Measurements from ENCODE around the gene IGSF8.

Gene IGSF8

DNA sequence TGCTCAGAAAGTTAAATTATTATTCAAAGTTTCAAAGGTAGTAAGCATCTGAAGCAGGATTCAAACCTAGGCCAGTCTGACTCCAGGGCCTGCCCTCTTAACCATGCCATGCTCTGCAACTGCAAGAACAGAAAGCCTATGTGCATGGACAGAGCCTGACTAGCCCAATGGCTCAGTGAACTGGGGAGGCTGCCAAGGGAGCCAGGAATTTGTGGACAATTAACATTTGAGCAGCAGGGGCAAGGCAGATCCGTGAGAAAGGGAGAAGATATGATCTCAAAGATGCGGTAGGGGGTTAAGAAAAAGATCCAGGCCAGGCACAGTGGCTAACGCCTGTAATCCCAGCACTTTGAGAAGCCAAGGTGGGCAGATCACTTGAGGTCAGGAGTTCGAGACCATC is 46.5 kb upstream of the IGSF8 start:
- H4K20me1 ChIP-seq (ENCODE audit: control insufficient read depth, insufficient read depth, low read depth, low read length), result no peaks in the 10 kb centered on the region
- no peak overlapping the region for H3K27ac ChIP-seq (ENCODE audit: low read depth, low read length)
- TF ChIP-seq EZH2phosphoT487 (IDR thresholded peaks at IDR 0.05; ENCODE audit: borderline replicate concordance, low read length) (no peak), CTCF (IDR thresholded peaks at IDR 0.05; ENCODE audit: low read depth, low read length, poor library complexity, severe bottlenecking) (no peak)
- no peaks in the 10 kb centered on the region for H3K4me1 ChIP-seq (ENCODE audit: control insufficient read depth, low read length)
- no peak overlapping the region for H3K4me3 ChIP-seq (ENCODE audit: low read length)
- no peaks in the 10 kb centered on the region for H3K79me2 ChIP-seq (ENCODE audit: control insufficient read depth, low read length)
- no peaks in the 10 kb centered on the region for H3K9me3 ChIP-seq (ENCODE audit: control insufficient read depth, insufficient read depth, low read length)
- H3K9me2 ChIP-seq (replicated peaks; ENCODE audit: control insufficient read depth, low read length), result no peaks in the 10 kb centered on the region
- H3K27me3 ChIP-seq (ENCODE audit: control insufficient read depth, low read length), result peaks cover 8% of the 10 kb centered on the region
- no peak overlapping the region for H3K4me2 ChIP-seq (ENCODE audit: low read length)
- H3K36me3 ChIP-seq (ENCODE audit: control insufficient read depth, low read length), result no peaks in the 10 kb centered on the region
- H3F3A ChIP-seq (ENCODE audit: control insufficient read depth, insufficient read depth), result no peaks in the 10 kb centered on the region

GRCh38 chr1:160143695-160144094 is 45.3 kb upstream of the IGSF8 start:
- TF ChIP-seq EZH2phosphoT487 (IDR thresholded peaks at IDR 0.05; ENCODE audit: borderline replicate concordance, low read length) (no peak), CTCF (IDR thresholded peaks at IDR 0.05; ENCODE audit: low read depth, low read length, poor library complexity, severe bottlenecking) (no peak)
- Histone ChIP-seq H3K27me3 (ENCODE audit: control insufficient read depth, low read length) (peaks cover 8% of the 10 kb centered on the region), H3K4me3 (ENCODE audit: low read length) (no peak overlapping the region), H3K9me3 (ENCODE audit: control insufficient read depth, insufficient read depth, low read length) (no peaks in the 10 kb centered on the region), H4K20me1 (ENCODE audit: control insufficient read depth, insufficient read depth, low read depth, low read length) (no peaks in the 10 kb centered on the region), H3K4me1 (ENCODE audit: control insufficient read depth, low read length) (no peaks in the 10 kb centered on the region), H3K27ac (ENCODE audit: low read depth, low read length) (no peak overlapping the region), H3K9me2 (replicated peaks; ENCODE audit: control insufficient read depth, low read length) (no peaks in the 10 kb centered on the region), H3K4me2 (ENCODE audit: low read length) (no peak overlapping the region), H3K36me3 (ENCODE audit: control insufficient read depth, low read length) (no peaks in the 10 kb centered on the region), H3F3A (ENCODE audit: control insufficient read depth, insufficient read depth) (no peaks in the 10 kb centered on the region), H3K79me2 (ENCODE audit: control insufficient read depth, low read length) (no peaks in the 10 kb centered on the region)

- H3K36me3 ChIP-seq (ENCODE audit: control insufficient read depth, low read length), result no peaks in the 10 kb centered on the region
- peaks cover 5% of the 10 kb centered on the region for H3K27me3 ChIP-seq (ENCODE audit: control insufficient read depth, low read length)
- H4K20me1 ChIP-seq (ENCODE audit: control insufficient read depth, insufficient read depth, low read depth, low read length), result no peaks in the 10 kb centered on the region
- H3K9me3 ChIP-seq (ENCODE audit: control insufficient read depth, insufficient read depth, low read length), result no peaks in the 10 kb centered on the region
- H3K4me1 ChIP-seq (ENCODE audit: control insufficient read depth, low read length), result no peaks in the 10 kb centered on the region
- H3K4me2 ChIP-seq (ENCODE audit: low read length), result no peak overlapping the region
- no peaks in the 10 kb centered on the region for H3K79me2 ChIP-seq (ENCODE audit: control insufficient read depth, low read length)
- H3K27ac ChIP-seq (ENCODE audit: low read depth, low read length), result no peak overlapping the region
- H3K4me3 ChIP-seq (ENCODE audit: low read length), result no peak overlapping the region
- H3F3A ChIP-seq (ENCODE audit: control insufficient read depth, insufficient read depth), result no peaks in the 10 kb centered on the region
- TF ChIP-seq EZH2phosphoT487 (IDR thresholded peaks at IDR 0.05; ENCODE audit: borderline replicate concordance, low read length) (no peak), CTCF (IDR thresholded peaks at IDR 0.05; ENCODE audit: low read depth, low read length, poor library complexity, severe bottlenecking) (no peak)
- no peaks in the 10 kb centered on the region for H3K9me2 ChIP-seq (replicated peaks; ENCODE audit: control insufficient read depth, low read length)
Observed at GRCh38 chr1:160139840-160140239, 41.4 kb upstream of the IGSF8 start.
